Cardiac septum (tissue), 1 donor: ENCODE measurements around the gene CACNA1B. TPM values are rescaled to one million over a fixed set of nuclear protein-coding genes. Genes with fewer than 3 reads are reported as not detected.
"Not testable (repeated sequence)": the region's sequence is repeated elsewhere in the genome, so short reads cannot be mapped to it uniquely, and the experiment has no call there.

ENCODE experiments used
- DNase-seq: peaks from one replicate; pipeline ENCODE4 v3.0.0-alpha.2; 2020; ENCODE audit warnings: low spot score
- intact Hi-C: fragments of 100-400 bp; cut with DNase I; formaldehyde crosslinking; loops from one replicate; pipeline ENCODE4 v1.14.0; 2022
- total RNA-seq: library from RNA; stranded (reverse); fragmentation: NEBNext Ultra II Directional; extraction: Animal tissue kit (Norgen Biotek cat#: 25700); gene quantifications from one replicate; pipeline ENCODE4 v1.2.1, GENCODE V29; 2021
- donor health status: DM: no; HTN: no; CAD: no.

Gene CACNA1B
- total RNA-seq, 1 donor from 2014 or later = 0.70 TPM

GRCh38 chr9:138003485-138004190 lies 126.1 kb downstream of the CACNA1B start:
- peak; percentile 41 for DNase-seq
- intact Hi-C loops = no loop called here

GRCh38 chr9:138006576-138007233 lies 129.1 kb downstream of the CACNA1B start:
- DNase-seq = peak; percentile 51
- intact Hi-C loops = no loop called here

- peak; percentile 49 for DNase-seq
- intact Hi-C loops = no loop called here
Measured at GRCh38 chr9:138007566-138007917, 130.0 kb downstream of the CACNA1B start.

- intact Hi-C loops = no loop called here
- DNase-seq = peak; percentile 74
Measured at GRCh38 chr9:138007918-138008841, 130.6 kb downstream of the CACNA1B start.

- intact Hi-C loops = no loop called here
- DNase-seq = peak; percentile 64
Measured at GRCh38 chr9:138009016-138009802, 131.6 kb downstream of the CACNA1B start.

GRCh38 chr9:138009803-138010690 lies 132.5 kb downstream of the CACNA1B start:
- intact Hi-C loops = no loop called here
- peak; percentile 70 for DNase-seq

GRCh38 chr9:138010861-138011260 lies 133.3 kb downstream of the CACNA1B start:
- intact Hi-C loops = no loop called here
- DNase-seq = peak; percentile 66

GRCh38 chr9:138011951-138012500 lies 134.4 kb downstream of the CACNA1B start:
- DNase-seq = no peak

GRCh38 chr9:138013273-138013672 lies 135.7 kb downstream of the CACNA1B start:
- DNase-seq = no peak
- intact Hi-C loops = no loop called here

More at GRCh38 chr9:138011951-138012500, 134.4 kb downstream of the CACNA1B start:
- intact Hi-C loops = no loop called here

- intact Hi-C loops = no loop called here
- DNase-seq = no peak
Measured at GRCh38 chr9:138013836-138014562, 136.4 kb downstream of the CACNA1B start.

- intact Hi-C loops = no loop called here
- no peak for DNase-seq
Measured at GRCh38 chr9:138014563-138014945, 137.0 kb downstream of the CACNA1B start.

- intact Hi-C loops = no loop called here
- DNase-seq = peak; percentile 70
Measured at GRCh38 chr9:138015021-138015829, 137.6 kb downstream of the CACNA1B start.

GRCh38 chr9:138016406-138017187 lies 139.0 kb downstream of the CACNA1B start:
- no peak for DNase-seq
- intact Hi-C loops = no loop called here

- DNase-seq = no peak
- intact Hi-C loops = no loop called here
Measured at GRCh38 chr9:138017200-138017599, 139.6 kb downstream of the CACNA1B start.

- intact Hi-C loops, DNase-seq: not testable (repeated sequence)
Measured at GRCh38 chr9:138019514-138019913, 141.9 kb downstream of the CACNA1B start.
